Lower leg skin (tissue), 3 donors: ENCODE data around the gene SHROOM3.

Source experiments
- POLR2A ChIP-seq, 2 donors: fragments of 450-650 bp; IDR thresholded peaks; one replicate each; pipeline ENCODE4 v1.6.1; 2016 to 2017; ENCODE audit warnings: antibody characterized with exemption in 2 of 2, mild to moderate bottlenecking in 1 of 2, moderate library complexity in 1 of 2
- TF ChIP-seq, protein P1 (sequence below), 3 donors: fragments of 450-650 bp; IDR thresholded peaks; one replicate each; pipeline ENCODE4 v1.5.1; 2016; ENCODE audit warnings: antibody characterized with exemption in 3 of 3, mild to moderate bottlenecking in 3 of 3, moderate library complexity in 2 of 3

DNA sequence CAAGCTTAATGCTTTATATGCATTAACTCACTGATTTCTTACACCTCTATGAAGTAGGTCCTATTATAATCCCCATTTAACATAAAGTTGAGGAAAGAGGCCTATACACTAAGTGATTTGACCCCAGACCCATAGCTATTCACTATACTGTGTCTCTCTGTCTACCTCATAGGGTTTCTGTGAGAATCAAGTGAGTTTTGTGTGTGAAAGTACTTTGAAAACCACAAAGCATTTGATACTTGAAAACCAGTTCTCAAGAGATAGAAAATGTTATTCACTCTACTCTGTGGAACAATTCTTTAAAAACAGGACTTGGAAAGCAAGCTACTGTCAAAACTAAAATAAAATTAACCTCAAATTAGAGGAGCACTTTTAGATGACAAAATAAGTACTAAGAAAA, 35.0 kb downstream of the SHROOM3 start:
- TF ChIP-seq, protein P1, sequence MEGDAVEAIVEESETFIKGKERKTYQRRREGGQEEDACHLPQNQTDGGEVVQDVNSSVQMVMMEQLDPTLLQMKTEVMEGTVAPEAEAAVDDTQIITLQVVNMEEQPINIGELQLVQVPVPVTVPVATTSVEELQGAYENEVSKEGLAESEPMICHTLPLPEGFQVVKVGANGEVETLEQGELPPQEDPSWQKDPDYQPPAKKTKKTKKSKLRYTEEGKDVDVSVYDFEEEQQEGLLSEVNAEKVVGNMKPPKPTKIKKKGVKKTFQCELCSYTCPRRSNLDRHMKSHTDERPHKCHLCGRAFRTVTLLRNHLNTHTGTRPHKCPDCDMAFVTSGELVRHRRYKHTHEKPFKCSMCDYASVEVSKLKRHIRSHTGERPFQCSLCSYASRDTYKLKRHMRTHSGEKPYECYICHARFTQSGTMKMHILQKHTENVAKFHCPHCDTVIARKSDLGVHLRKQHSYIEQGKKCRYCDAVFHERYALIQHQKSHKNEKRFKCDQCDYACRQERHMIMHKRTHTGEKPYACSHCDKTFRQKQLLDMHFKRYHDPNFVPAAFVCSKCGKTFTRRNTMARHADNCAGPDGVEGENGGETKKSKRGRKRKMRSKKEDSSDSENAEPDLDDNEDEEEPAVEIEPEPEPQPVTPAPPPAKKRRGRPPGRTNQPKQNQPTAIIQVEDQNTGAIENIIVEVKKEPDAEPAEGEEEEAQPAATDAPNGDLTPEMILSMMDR (IDR thresholded peaks at IDR 0.05), result no peak
- TF ChIP-seq POLR2A (IDR thresholded peaks at IDR 0.05), result no peak
